Vagina (tissue), 2 donors: Measurements from ENCODE around the gene GEMIN7.

Experiments used
- POLR2AphosphoS5 ChIP-seq, 2 donors: sonication (generic); formaldehyde crosslinking; IDR thresholded peaks; one replicate each; pipeline ENCODE4 v1.9.0; 2017; ENCODE audit warnings: antibody characterized with exemption in 2 of 2, mild to moderate bottlenecking in 2 of 2, low read depth in 1 of 2; ENCODE audit not compliant: insufficient read depth in 1 of 2
- TF ChIP-seq, protein P1 (sequence below), 3 experiments: fragments of 450-650 bp in 2 of 3; fragments of 200-600 bp in 1 of 3; sonication (generic) in 1 of 3; IDR thresholded peaks; one replicate each; pipeline ENCODE4 v1.5.1; 2017 to 2019; ENCODE audit warnings: antibody characterized with exemption in 3 of 3, mild to moderate bottlenecking in 2 of 3, moderate library complexity in 2 of 3

DNA sequence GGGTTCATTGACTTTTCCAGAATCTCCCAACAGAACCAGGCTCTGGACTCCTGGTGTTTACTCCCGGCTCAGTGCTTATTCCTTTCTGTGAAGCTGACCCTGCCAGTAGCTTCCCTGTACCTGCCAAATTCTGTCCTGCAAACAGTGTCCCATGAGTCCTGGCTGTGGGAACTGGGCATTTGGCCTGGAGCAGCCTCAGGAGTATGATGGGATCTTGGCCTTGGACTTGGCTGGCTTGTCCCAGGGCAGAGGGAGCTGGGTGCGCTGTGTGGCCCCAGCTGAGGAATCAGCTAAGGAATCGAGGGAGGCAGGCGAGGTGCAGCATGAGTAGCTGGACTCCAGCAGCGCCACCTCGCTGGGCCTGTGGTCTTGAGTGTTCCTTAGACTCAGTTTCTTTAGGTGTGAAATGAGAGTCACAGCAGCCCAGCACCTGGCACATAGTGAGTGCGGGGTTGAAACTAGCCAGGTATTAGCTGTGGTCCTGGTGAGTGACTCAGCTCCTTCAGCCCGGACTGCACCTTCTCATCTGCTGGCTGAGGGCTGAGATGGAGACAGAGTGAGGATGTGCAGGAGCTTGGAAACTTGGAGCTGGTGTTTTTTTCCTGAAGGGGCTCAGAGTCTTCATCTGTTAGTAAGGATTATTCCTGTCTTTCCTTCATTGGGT is 29.9 kb upstream of the GEMIN7 start:
- TF ChIP-seq, protein P1, sequence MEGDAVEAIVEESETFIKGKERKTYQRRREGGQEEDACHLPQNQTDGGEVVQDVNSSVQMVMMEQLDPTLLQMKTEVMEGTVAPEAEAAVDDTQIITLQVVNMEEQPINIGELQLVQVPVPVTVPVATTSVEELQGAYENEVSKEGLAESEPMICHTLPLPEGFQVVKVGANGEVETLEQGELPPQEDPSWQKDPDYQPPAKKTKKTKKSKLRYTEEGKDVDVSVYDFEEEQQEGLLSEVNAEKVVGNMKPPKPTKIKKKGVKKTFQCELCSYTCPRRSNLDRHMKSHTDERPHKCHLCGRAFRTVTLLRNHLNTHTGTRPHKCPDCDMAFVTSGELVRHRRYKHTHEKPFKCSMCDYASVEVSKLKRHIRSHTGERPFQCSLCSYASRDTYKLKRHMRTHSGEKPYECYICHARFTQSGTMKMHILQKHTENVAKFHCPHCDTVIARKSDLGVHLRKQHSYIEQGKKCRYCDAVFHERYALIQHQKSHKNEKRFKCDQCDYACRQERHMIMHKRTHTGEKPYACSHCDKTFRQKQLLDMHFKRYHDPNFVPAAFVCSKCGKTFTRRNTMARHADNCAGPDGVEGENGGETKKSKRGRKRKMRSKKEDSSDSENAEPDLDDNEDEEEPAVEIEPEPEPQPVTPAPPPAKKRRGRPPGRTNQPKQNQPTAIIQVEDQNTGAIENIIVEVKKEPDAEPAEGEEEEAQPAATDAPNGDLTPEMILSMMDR (IDR thresholded peaks at IDR 0.05): no peak
- no peak for TF ChIP-seq POLR2AphosphoS5 (IDR thresholded peaks at IDR 0.05; ENCODE audit: insufficient read depth in 1 of 2, low read depth in 1 of 2)
